GM12892 (cell line): Measurements from ENCODE around the gene CHSY1.

ENCODE experiments used
- POLR2A ChIP-seq: IDR thresholded peaks from 2 replicates; pipeline ENCODE4 v1.6.1; 2011; ENCODE audit warnings: low read depth, low read length, control low read depth
- POLR2AphosphoS5 ChIP-seq: IDR thresholded peaks from 2 replicates; pipeline ENCODE4 v1.6.1; 2011; ENCODE audit warnings: low read depth, low read length, control low read depth
- TAF1 ChIP-seq: IDR thresholded peaks from 2 replicates; pipeline ENCODE4 v1.6.1; 2011; ENCODE audit warnings: low read depth, mild to moderate bottlenecking, control low read depth, low read length, borderline replicate concordance

GRCh38 chr15:101129851-101130380, 121.9 kb downstream of the CHSY1 start:
- TF ChIP-seq POLR2A, result no peak
- TF ChIP-seq POLR2AphosphoS5, result no peak
- TF ChIP-seq TAF1, result no peak
